ENCODE measurements around the gene BCL2L12. TPM values are rescaled to one million over a fixed set of nuclear protein-coding genes. Genes with fewer than 3 reads are reported as not detected.

Gene BCL2L12
- total RNA-seq, 1 donor from 2014 or later = 31.5 TPM

GRCh38 chr19:49662011-49662410 lies 3.7 kb upstream of the BCL2L12 start:
- Histone ChIP-seq H3K79me2 (ENCODE audit: insufficient read depth, low read length) (peaks cover 35% of the 10 kb centered on the region), H3K4me3 (ENCODE audit: insufficient read depth, low read depth, low read length) (no peak overlapping the region), H2AFZ (ENCODE audit: low read depth, low read length) (no peak overlapping the region), H3K36me3 (ENCODE audit: insufficient read depth, low read length) (peaks cover 23% of the 10 kb centered on the region), H3K9me3 (ENCODE audit: insufficient read depth, low read depth, low read length) (peaks cover 4% of the 10 kb centered on the region), H3K9ac (ENCODE audit: low read length) (no peak overlapping the region), H3K27me3 (ENCODE audit: insufficient read depth, low read length) (no peaks in the 10 kb centered on the region), H3K4me1 (ENCODE audit: insufficient read depth, low read length) (peaks cover 17% of the 10 kb centered on the region), H3K4me2 (ENCODE audit: low read length) (no peak overlapping the region), H3K27ac (ENCODE audit: low read depth, low read length) (no peak overlapping the region), H4K20me1 (ENCODE audit: insufficient read depth, low read length) (peaks cover 42% of the 10 kb centered on the region)
- peaks cover 17% of the 10 kb centered on the region for H3K36me3 Mint-ChIP-seq (ENCODE audit: low read depth, unreplicated experiment)
- H3K9me3 Mint-ChIP-seq (ENCODE audit: unreplicated experiment) = no peaks in the 10 kb centered on the region
- DNase-seq (ENCODE audit: low read depth) (no peak), FAIRE-seq (no peak)
- no peak overlapping the region for H3K4me3 Mint-ChIP-seq (ENCODE audit: unreplicated experiment)
- TF ChIP-seq EZH2 (IDR thresholded peaks at IDR 0.05; ENCODE audit: insufficient read depth, low read length) (no peak), CTCF (IDR thresholded peaks at IDR 0.05; ENCODE audit: insufficient read depth, low read depth, low read length) (no peak)
- H3K4me1 Mint-ChIP-seq (ENCODE audit: low read depth, unreplicated experiment) = peaks cover 5% of the 10 kb centered on the region
- no peak overlapping the region for H3K27ac Mint-ChIP-seq (ENCODE audit: unreplicated experiment)
- H3K27me3 Mint-ChIP-seq (ENCODE audit: low read depth, unreplicated experiment) = no peaks in the 10 kb centered on the region

GRCh38 chr19:49663224-49663623 lies 2.5 kb upstream of the BCL2L12 start:
- H3K4me3 Mint-ChIP-seq (ENCODE audit: unreplicated experiment) = no peak overlapping the region
- no peak overlapping the region for H3K4me2 ChIP-seq (ENCODE audit: low read length)
- peaks cover 17% of the 10 kb centered on the region for H3K36me3 Mint-ChIP-seq (ENCODE audit: low read depth, unreplicated experiment)
- H3K27ac ChIP-seq (ENCODE audit: low read depth, low read length) = no peak overlapping the region
- TF ChIP-seq EZH2 (IDR thresholded peaks at IDR 0.05; ENCODE audit: insufficient read depth, low read length) (no peak), CTCF (IDR thresholded peaks at IDR 0.05; ENCODE audit: insufficient read depth, low read depth, low read length) (no peak)
- H3K4me1 Mint-ChIP-seq (ENCODE audit: low read depth, unreplicated experiment) = peaks cover 9% of the 10 kb centered on the region
- H3K9me3 Mint-ChIP-seq (ENCODE audit: unreplicated experiment) = no peaks in the 10 kb centered on the region
- H2AFZ ChIP-seq (ENCODE audit: low read depth, low read length) = no peak overlapping the region
- H3K27me3 ChIP-seq (ENCODE audit: insufficient read depth, low read length) = no peaks in the 10 kb centered on the region
- peaks cover 23% of the 10 kb centered on the region for H3K36me3 ChIP-seq (ENCODE audit: insufficient read depth, low read length)
- no peak for FAIRE-seq
- no peak for DNase-seq (ENCODE audit: low read depth)
- H3K9me3 ChIP-seq (ENCODE audit: insufficient read depth, low read depth, low read length) = peaks cover 4% of the 10 kb centered on the region
- peaks cover 36% of the 10 kb centered on the region for H4K20me1 ChIP-seq (ENCODE audit: insufficient read depth, low read length)
- H3K9ac ChIP-seq (ENCODE audit: low read length) = no peak overlapping the region
- H3K27ac Mint-ChIP-seq (ENCODE audit: unreplicated experiment) = peak overlapping the region; percentile 31
- H3K79me2 ChIP-seq (ENCODE audit: insufficient read depth, low read length) = peaks cover 43% of the 10 kb centered on the region
- no peak overlapping the region for H3K4me3 ChIP-seq (ENCODE audit: insufficient read depth, low read depth, low read length)
- H3K4me1 ChIP-seq (ENCODE audit: insufficient read depth, low read length) = peaks cover 21% of the 10 kb centered on the region
- H3K27me3 Mint-ChIP-seq (ENCODE audit: low read depth, unreplicated experiment) = no peaks in the 10 kb centered on the region

- FAIRE-seq (no peak), DNase-seq (ENCODE audit: low read depth) (peak; percentile 42)
- Mint-ChIP-seq H3K36me3 (ENCODE audit: low read depth, unreplicated experiment) (peaks cover 15% of the 10 kb centered on the region), H3K4me3 (ENCODE audit: unreplicated experiment) (peak overlapping the region; percentile 100), H3K4me1 (ENCODE audit: low read depth, unreplicated experiment) (peaks cover 9% of the 10 kb centered on the region), H3K9me3 (ENCODE audit: unreplicated experiment) (no peaks in the 10 kb centered on the region), H3K27me3 (ENCODE audit: low read depth, unreplicated experiment) (no peaks in the 10 kb centered on the region), H3K27ac (ENCODE audit: unreplicated experiment) (peak overlapping the region; percentile 98)
- Histone ChIP-seq H4K20me1 (ENCODE audit: insufficient read depth, low read length) (peaks cover 26% of the 10 kb centered on the region), H3K4me2 (ENCODE audit: low read length) (peak overlapping the region; percentile 94), H3K4me1 (ENCODE audit: insufficient read depth, low read length) (peaks cover 21% of the 10 kb centered on the region), H3K79me2 (ENCODE audit: insufficient read depth, low read length) (peaks cover 43% of the 10 kb centered on the region), H3K9ac (ENCODE audit: low read length) (peak overlapping the region; percentile 92), H3K9me3 (ENCODE audit: insufficient read depth, low read depth, low read length) (peaks cover 4% of the 10 kb centered on the region), H2AFZ (ENCODE audit: low read depth, low read length) (peak overlapping the region; percentile 43), H3K27ac (ENCODE audit: low read depth, low read length) (peak overlapping the region; percentile 44), H3K27me3 (ENCODE audit: insufficient read depth, low read length) (no peaks in the 10 kb centered on the region), H3K4me3 (ENCODE audit: insufficient read depth, low read depth, low read length) (peak overlapping the region; percentile 94), H3K36me3 (ENCODE audit: insufficient read depth, low read length) (peaks cover 18% of the 10 kb centered on the region)
- TF ChIP-seq CTCF (IDR thresholded peaks at IDR 0.05; ENCODE audit: insufficient read depth, low read depth, low read length) (no peak), EZH2 (IDR thresholded peaks at IDR 0.05; ENCODE audit: insufficient read depth, low read length) (no peak)
Observed at GRCh38 chr19:49664171-49665035, 1.3 kb upstream of the BCL2L12 start.
